GM19351 (cell line): ENCODE data around the gene YIPF3.
A peak's percentile ranks its signal among the peaks of the same experiment; 100 is the strongest.
"Not testable (repeated sequence)": the region's sequence is repeated elsewhere in the genome, so short reads cannot be mapped to it uniquely, and the experiment has no call there.

Experiments
- ATAC-seq: cut with Tn5 transposase; IDR thresholded peaks from one replicate; pipeline ENCODE4 v1.9.1; 2021; ENCODE audit warnings: mild to moderate bottlenecking, moderate library complexity; ENCODE audit not compliant: unreplicated experiment

Gene YIPF3

DNA sequence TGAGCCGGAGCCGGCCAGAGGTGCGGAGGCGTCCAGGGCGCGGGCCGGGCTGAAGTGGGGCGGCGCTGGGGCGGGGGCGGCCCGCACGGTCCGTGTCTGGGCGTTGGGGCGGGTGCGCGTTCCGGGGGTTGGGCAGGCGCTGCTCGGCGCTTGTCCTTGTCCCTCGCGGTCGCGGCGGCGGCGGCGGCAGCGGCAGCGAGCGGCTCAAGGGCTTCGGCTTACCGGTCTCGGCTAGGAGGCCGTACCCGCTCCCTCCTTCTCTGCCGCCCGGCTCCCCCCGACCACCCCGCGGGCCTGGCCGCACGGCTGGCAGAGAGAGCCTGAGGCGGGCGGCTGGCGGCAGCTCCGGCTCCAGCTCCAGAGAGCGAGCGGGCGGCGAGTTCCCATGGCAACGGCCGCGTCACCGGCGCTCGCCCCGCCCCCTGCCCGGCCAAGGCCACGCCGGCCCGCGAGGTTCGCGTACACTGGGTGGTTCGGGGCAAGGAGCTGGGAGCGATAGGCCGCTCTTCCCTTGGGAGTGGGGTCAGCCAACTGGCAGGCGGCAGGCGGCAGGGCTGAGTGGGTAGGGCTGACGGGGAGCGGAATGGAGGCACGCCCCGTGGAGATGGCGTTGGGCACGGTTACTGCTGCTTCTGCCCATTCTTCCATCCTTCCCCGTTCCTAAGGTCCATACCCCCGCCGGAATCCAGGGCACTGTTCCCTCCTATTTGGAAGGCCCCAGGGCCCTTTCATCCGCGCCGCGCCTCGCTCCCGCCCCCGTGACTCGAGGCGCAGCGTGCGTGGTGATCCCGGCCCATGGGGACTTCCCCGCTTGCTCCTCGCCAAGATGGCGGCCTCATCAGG lies 6.5 kb downstream of the YIPF3 start, which contains the start of gene LRRC73:
TSS of gene LRRC73 (minus strand) at position 363 of the 843 bp plus-strand sequence. CDS start 561 bp downstream, outside the sequence.
- peak; percentile 71 for ATAC-seq

DNA sequence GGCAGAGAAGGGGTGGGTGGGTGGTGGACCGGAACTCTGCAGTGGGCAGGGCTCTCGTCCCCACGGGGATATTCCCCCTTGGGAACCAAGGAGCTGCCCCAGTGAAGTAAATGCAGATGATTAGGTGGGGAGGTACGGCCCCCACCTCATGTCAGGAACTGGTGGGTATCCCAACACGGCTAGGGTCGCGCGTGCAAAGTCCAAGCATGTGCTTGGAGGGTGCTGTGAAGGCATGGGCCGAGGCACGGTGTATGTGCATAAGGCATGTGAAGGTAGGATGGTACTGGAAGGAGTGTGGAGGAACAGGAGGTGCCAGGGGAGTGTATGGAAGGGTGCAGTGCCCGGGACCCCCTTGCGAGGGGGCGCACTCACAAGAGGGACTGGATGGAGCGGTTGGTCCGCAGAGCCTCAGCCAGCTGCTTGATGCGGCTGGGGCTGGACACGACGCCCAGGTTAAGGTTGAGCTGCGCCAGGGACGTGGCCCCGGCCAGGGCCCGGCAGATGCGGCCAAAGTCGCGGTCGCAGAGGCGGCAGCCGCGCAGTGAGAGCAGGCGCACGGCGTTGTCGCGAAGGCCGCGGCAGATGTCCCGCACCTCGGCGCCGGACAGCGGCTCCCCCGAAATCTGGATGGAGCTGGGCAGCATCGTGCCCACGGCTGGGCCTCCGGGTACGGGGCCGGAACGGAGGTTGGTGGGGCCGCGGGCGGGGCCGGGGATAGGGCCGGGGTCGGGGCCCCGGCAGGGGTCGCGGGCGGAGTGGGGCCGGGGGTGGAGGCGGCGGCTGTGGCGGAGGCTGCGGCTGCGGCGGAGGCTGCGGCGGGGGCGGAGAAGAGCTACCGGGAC lies 7.4 kb downstream of the YIPF3 start:
- ATAC-seq: no peak

DNA sequence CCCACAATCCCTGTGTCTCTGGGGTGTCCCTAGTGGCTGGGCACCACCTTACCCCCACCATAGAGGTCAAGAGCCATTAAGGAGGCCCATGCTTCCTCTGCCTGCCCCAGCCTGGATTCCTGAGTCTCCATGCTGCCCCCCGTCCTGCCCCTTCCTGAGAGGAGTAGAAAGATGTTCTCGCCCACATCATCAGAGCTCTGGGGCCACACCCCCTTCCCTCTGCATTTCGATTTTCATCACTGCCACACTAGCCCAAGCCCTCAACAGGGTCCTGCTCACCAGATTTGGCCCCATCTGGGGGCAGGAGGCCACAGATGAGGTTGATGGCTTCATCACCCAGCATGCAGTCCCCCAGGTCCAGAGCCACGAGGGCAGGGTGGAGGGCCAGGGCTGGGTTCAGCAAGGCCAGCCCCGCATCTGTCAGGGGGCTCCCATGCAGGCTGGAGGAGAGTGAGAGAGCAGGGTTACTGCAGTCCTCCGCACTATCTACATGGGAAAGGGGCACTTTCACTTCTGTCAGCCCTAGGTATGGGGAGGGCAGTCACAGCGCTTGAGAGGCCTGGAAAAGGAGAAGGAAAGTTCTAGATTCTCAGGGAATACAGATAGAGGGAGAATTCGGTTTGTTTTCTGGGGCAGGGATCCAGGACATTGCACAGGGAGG lies 8.1 kb downstream of the YIPF3 start:
- ATAC-seq: no peak

DNA sequence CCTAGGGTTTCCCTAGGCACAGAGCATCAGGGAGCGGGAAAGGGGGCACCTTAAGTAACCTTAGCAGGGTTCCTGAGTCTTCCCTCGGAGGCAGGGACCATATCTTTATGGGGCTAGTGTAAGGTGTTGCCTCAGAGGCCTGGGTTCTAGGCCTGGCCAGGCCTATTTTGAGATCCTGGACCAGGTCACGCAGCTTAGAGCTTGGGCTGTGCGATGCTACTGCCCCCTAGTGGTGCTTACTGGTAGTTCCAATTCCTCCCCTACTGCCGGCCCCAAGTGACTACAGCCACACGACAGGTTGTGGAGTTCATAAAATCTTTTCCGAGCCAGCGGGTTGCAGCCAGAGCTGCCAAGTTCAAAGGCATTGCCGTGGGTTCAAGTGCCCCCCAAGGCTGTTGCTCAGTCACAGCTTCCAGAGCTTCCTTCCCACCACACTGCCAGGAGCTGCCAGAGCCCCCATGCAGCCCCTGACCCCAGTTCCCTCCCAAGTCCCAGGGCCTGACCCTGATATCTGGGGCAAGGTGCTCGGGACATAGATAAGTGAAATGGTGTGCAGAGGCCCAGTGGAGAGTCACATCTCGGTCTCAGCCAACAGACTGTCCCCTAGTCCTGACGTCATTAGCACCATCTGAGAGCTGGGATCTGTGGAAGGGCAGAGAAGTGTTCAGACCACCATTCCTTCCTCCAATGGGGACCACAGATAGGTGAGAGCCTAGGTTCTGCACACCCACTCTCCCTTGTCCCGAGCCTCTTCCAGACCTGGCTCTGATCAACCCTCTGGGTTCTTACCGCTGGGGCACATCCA lies 9.9 kb downstream of the YIPF3 start:
- peak; percentile 68 for ATAC-seq

DNA sequence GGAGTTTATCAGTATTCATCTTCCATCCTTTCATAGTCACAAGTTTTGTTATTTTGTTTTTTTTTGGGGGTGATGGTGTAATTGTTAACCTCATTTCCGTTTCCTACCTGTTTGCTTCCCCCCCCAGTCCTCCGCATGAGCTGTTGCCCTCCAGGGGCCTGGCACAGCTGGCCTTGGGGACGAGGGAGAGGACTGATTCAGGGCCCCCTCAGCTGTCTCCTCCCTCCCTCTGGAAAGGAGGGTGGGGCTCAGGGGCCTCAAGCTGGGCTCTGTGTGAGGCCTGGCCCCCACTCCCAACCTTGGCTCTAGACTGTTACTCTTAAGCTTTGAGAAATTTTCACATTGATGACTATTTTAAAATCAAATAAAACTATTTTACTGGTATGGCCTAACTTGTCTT lies 10.6 kb downstream of the YIPF3 start:
- no peak for ATAC-seq

DNA sequence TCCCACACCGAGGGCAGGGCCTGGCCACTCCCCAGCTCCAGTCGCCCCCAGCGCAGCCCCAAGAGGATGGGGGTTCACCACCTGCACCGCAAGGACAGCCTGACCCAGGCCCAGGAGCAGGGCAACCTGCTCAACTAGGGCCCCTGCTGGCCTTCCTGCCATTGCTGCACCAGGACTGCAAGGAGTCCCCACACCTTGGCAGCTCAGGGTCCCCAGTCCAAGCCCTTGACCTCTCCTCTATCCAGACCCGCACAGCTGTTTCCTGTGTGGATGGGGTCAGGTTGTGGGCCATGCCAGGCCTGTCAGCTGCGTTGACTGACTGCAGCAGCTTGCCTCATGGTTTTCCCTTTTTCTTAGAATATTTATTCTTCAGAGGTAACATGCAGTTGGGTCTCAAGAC lies 11.0 kb downstream of the YIPF3 start:
- no peak for ATAC-seq

DNA sequence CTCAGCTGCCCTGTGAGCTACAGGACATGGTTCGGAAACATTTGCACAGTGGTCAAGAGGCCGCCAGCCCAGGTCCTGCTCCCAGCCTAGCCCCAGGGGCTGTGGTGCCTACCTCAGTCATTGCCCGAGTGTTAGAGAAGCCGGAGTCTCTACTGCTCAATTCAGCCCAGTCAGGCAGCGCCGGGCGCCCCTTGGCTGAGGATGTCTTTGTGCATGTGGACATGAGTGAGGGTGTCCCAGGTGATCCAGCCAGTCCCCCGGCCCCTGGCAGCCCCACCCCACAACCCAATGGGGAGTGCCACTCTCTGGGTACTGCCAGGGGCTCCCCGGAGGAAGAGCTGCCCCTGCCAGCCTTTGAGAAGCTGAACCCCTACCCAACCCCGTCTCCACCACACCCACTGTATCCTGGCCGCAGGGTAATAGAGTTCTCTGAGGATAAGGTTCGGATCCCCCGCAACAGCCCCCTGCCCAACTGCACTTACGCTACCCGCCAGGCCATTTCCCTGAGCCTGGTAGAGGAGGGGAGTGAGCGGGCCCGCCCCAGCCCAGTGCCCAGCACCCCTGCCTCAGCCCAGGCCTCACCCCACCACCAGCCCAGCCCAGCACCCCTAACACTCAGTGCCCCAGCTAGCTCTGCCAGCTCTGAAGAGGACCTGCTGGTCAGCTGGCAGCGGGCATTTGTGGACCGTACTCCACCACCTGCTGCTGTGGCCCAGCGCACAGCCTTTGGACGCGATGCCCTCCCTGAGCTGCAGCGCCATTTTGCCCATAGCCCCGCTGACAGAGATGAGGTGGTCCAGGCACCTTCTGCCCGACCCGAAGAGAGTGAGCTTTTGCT lies 11.8 kb downstream of the YIPF3 start:
- ATAC-seq: no peak

DNA sequence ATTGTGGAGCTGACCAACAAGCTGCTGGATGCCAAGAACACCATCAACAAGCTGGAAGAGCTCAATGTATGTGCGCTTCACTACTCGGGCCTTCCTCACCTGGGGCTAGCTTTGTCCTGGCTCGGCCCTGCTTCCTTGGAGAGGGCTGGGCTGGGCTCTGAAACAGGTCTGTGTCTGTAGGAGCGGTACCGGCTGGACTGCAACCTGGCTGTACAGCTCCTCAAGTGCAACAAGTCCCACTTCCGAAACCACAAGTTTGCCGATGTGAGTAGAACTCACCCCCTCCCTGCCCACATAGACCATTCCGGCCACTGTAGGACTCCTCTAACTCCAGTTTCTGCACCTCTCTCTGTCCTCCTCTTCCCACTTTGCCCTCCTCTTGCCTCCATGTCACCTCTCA lies 13.3 kb downstream of the YIPF3 start:
- ATAC-seq: no peak

DNA sequence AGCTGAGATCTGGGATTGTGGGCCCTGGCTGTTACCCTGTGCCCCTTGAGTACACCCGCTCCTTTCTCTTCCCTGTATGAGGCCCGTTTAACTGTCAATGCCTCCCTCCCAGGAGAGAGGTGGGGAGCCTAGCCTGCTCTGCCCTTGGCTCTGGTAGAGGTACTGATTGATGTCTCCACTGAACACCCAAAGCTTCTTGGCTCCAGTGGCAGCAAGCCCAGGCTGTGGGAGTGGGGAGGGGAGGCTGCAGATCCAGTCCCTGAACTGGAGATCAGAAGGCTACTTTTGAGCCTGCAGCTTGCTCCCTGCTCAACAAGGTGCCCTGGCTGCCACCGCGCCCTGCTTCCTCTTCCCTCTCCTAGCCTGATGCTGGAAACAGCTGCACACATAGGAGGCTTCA lies 14.1 kb downstream of the YIPF3 start:
- no peak for ATAC-seq

DNA sequence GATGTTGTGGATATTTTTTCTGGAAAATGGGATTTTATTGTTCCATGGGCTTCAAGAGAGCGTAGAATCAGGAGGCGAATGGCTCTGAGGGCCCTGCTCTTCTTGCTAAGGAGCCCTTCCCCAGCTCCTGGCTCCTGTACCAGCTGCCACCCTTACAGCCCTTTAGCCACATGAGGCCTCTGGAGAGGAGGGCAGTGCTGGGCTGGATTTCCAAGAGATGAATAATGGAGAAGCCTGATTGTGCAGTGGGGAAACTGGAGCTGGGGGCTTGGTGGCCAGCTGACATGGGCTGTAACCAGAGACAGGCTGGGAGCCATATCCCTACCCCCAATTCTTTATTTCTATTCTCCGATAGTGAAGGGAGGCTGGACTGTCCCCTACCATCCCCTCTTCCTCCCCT lies 15.8 kb downstream of the YIPF3 start:
- ATAC-seq: no peak

DNA sequence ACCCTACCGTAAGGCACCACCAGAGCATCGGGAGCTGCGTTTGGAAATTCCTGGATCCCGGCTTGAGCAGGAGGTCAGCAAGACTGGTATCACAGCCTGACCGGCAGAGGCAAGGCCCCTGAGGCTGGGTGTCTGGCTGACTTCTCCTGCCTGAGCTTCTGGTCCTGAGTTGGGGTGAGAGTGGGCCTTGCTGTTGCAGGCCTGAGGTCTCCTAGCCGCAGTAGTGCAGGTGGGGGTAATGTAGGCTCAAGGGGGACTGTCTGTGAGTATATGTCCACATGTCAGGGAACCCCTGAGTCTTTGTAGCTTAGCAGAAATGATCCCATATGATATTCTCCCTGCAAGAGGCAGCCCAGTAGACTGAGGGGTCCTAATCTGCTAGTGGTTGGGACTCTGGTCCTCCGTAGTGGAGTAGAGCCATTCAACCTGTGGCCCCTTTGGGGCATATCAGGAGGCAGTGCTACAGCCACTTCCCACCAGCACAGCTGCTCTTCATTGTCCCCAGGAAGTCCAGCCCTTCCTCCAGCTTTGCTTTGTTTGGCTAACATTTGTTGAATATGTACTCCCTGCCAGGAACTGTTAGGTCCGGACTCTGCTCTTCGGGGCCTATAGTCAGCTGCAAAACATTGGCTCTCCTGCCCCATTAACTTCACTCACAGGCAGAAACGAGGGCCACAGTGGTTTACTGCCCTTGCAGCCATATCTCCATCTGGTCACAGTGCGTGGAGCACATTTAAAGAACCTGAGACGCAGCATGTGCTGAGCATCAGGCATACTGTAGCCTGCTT lies 17.5 kb downstream of the YIPF3 start:
- no peak for ATAC-seq

DNA sequence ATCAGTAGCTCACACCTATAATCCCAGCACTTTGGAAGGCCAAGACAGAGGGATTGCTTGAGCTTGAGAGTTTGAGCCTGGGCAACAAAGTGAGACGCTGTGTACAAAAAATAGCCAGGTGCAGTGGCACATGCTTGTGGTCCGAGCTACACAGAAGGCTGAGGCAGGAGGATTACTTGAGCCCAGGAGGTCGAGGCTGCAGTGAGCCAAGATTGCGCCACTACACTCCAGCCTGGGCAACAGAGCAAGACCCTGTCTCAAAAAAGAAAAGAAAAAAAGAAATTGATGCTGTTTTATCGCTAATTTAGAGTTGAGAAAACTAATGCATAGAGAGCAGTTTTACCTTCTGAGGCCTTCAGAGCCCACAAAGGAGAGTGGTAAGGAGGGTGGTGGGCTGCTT lies 18.4 kb downstream of the YIPF3 start:
- ATAC-seq: not testable (repeated sequence)

DNA sequence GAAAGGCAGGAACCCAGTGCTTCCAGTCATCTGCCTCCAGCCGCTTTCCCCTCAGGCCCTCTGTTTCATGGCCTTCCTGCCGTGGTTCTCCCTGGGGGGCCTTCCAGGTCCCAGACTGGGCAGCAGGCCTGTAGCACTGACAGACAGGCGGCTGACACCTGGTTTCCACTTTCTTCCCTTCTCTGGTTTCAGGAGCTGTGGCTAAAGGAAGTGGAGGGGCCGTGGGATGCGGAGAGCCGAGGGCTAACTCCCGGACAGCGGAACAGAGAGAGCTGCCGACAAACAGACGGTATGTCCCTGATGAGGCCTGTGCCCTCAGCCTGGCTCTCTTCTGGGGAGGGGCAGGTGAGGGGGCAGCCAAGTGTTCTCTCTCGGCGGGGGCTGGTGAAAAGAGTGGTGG lies 19.0 kb downstream of the YIPF3 start:
- no peak for ATAC-seq

DNA sequence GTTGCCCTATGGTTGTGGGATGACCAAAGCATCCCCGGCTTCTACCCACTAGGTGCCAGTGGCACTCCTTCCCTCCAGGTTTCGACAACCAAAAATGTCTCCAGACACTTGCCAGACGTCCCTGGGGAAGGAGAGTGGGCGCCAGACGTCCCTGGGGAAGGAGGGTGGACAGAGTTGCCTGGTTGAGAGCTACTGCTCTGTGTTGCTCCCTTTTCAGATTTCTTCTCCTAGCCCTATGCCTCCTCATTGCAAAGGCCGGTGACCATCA lies 19.7 kb downstream of the YIPF3 start:
- ATAC-seq: no peak

DNA sequence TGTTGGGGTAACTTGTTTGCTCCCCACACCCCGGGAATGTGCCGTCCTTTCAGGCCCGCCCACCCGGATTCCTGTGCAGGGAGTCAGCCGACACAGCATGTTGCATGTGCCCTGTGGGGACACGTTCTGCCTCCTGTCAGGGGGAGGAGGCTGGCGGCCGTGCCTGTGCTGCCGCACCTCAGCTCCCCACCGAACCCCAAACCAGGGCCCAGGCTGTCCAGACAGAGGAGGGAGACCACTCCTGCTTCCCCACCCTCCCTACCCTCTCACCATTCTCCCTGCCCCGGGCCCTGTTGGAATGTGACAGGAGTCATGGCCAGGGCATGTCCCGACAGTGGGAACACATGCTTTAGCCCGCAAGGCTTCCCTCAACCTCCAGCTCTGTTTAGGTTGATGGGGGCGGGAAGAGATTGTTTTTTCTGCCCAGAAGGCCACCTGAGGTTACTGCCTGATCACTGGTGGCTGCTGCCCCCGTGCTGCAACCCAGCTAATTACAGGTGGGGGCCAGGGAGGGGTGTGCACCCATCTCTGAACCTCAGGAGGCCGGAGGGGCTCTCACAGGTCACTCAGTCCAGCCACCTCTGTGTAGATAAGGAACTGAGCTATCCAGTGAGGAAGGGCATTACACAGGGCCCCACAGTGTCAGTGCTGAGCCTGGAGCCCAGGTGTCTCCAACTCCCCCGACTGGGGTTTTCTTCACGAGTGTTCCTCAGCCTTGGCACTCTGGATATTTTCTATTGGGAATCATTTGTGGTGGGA lies 20.2 kb downstream of the YIPF3 start:
- no peak for ATAC-seq

DNA sequence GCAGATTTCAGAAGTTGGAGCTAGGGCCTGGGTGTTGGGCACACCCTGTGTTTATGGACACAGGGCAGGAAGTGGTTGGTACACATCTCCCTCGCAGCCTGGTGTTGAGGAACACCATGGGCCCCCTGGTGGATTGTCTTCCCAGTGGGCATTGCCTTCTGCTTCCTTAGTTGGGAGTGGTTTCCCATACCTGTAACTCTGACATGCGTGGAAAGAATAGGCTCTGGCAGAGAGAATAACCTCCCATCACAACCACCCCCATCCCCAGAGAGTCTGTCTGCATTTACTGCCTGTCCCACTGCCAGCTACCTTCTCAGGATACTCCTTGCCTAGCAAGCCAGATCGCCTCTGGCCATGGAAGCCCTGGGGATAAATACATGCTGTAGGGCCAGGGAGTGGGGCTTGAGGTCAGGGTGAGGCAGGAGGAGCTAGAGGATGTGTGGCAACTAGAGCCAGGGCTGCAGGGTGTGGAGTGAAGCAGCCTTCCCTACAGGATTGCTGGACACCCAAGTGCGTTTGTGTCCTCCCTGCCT lies 21.3 kb downstream of the YIPF3 start:
- ATAC-seq: no peak

DNA sequence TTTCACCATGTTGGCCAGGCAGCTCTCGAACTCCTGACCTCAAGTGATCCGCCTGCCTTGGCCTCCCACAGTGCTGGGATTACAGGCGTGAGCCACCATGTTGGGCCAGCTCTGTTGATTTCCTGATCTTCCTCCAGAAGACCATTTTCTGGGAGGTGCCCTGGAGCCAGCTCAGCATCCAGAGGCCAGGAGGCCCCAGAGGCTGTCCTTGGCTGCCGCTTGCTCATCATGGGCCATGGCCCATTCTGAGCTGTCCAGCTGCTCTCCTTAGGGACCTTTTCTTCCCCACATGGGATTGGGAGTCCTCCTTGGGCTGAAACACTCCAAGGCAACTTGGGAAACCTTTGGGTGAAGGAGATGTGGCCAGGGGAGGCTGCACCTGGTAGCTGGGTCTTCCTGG lies 22.0 kb downstream of the YIPF3 start:
- ATAC-seq: no peak

DNA sequence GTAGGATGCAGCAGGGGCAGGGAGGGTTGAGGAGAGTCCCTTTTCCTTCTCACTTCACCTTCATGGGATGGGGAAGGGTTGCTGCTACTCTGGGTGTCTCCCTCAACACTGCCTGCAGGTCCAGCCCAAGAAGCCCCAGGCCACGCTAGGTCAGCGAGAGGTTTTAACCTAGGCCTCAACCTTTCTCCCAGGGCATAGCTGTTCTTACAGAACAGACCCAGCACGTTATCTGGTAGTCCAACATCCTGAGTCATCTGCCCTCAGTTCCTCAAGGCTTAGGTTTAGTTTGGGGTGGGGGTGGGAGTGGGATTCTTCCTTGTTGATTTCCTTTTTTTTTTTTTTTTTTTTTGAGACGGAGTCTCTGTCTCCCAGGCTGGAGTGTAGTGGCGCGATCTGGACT lies 22.4 kb downstream of the YIPF3 start:
- no peak for ATAC-seq
